Uterus (tissue), 4 donors: ENCODE measurements around the gene MBP. TPM values are rescaled to one million over a fixed set of nuclear protein-coding genes. Genes with fewer than 3 reads are reported as not detected.

ENCODE experiments used
- DNase-seq, 2 donors: peaks; one replicate each; pipeline ENCODE4 v3.0.0-alpha.2; 2019 to 2020
- H3K27ac ChIP-seq, 2 donors: fragments of 200-600 bp; sonication (generic); 1 replicate in 1 of 2; 2 replicates in 1 of 2; pipeline ENCODE4 v1.5.1; 2016 to 2018
- H3K27me3 ChIP-seq, 2 donors: fragments of 200-600 bp; sonication (generic); one replicate each; pipeline ENCODE4 v1.5.1; 2018 to 2019; ENCODE audit warnings: control low read depth in 1 of 2
- H3K36me3 ChIP-seq, 2 donors: fragments of 200-600 bp; sonication (generic); one replicate each; pipeline ENCODE4 v1.5.1; 2019; ENCODE audit warnings: control low read depth in 1 of 2
- H3K4me1 ChIP-seq, 2 donors: fragments of 200-600 bp; sonication (generic); one replicate each; pipeline ENCODE4 v1.5.1; 2018 to 2019; ENCODE audit warnings: control low read depth in 1 of 2
- H3K4me3 ChIP-seq, 2 donors: fragments of 200-600 bp; sonication (generic); 1 replicate in 1 of 2; 2 replicates in 1 of 2; pipeline ENCODE4 v1.5.1; 2018 to 2019; ENCODE audit warnings: mild to moderate bottlenecking in 1 of 2
- H3K9me3 ChIP-seq, 2 donors: fragments of 200-600 bp; sonication (generic); one replicate each; pipeline ENCODE4 v1.5.1; 2019; ENCODE audit warnings: control low read depth in 1 of 2
- POLR2A ChIP-seq, 2 donors: fragments of 450-650 bp; IDR thresholded peaks; one replicate each; pipeline ENCODE4 v1.6.1; 2016; ENCODE audit warnings: antibody characterized with exemption in 2 of 2, mild to moderate bottlenecking in 1 of 2, moderate library complexity in 1 of 2
- intact Hi-C: fragments of 100-400 bp; cut with DNase I; formaldehyde crosslinking; loops from one replicate; pipeline ENCODE4 v1.15.1; 2023; ENCODE audit warnings: low total_unique reads
- total RNA-seq, 4 donors: library from RNA; depleted of rRNA in 3 of 4; stranded (reverse); fragments of >200 nt in 3 of 4; gene quantifications; one replicate each; pipeline versions ENCODE4 v1.1.0 to v1.2.4, GENCODE V29; 2014 to 2023
- TF ChIP-seq, protein P1 (sequence below), 4 experiments: fragments of 200-600 bp in 2 of 4; fragments of 450-650 bp in 2 of 4; sonication (generic) in 2 of 4; IDR thresholded peaks; one replicate each; pipeline ENCODE4 v1.5.1; 2016 to 2019; ENCODE audit warnings: antibody characterized with exemption in 4 of 4, mild to moderate bottlenecking in 2 of 4, moderate library complexity in 1 of 4
- donor health status: DM: yes; HTN: yes; CAD: no.

Gene MBP
- total RNA-seq, 4 donors from 2014 or later = 12.1 to 52.2 (median 19.8) TPM

DNA sequence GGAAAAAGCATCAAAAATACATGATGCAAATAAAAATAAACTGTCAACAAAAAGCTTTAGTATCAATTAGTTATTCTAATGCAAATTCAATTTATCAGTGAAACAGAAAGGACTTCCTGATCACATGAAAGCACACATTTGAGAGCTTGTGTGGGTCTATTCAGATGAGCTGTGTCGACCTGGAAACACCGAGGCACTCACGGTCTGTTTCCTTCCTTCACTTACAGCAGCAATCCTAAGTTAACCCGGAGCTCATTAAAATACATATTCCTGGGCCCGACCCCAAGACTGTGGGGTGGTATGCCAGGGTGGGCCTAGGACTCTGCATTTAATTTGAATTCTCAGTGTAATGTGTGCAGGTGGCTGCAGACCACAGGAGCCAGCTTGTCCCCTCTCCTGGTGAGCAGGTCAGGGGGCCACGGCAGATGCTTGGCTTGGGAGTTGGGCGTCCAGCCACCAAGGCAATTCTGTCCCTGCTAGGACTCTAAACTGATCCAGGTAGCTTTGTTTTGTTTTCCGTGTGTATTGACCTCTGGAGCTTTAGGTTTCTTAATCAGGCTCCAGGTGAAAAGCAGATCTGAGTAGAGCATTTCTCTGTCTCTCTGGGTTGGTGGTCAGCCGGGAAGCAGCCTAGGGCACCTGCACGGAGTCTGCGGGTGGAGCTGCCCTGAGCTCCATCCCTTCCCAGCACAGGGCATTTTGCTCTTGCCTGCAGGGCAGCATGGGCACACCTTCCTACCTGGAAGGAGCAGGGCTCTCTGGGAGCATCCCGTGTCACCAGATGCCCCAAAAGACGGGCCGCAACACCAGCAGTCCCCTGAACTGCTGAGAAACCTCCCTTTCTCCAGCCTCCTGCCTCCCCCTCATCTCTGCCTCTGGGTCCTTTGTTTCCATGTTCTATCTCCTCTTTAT lies 9.0 kb downstream of the MBP start:
- H3K27ac ChIP-seq = no peak overlapping the region
- no peaks in the 10 kb centered on the region for H3K27me3 ChIP-seq
- H3K4me3 ChIP-seq = no peak overlapping the region
- H3K9me3 ChIP-seq = no peaks in the 10 kb centered on the region
- DNase-seq = no peak
- H3K4me1 ChIP-seq = peaks cover 0 to 2% of the 10 kb centered on the region in 2 donors
- TF ChIP-seq POLR2A (IDR thresholded peaks at IDR 0.05) = no peak
- TF ChIP-seq, protein P1, sequence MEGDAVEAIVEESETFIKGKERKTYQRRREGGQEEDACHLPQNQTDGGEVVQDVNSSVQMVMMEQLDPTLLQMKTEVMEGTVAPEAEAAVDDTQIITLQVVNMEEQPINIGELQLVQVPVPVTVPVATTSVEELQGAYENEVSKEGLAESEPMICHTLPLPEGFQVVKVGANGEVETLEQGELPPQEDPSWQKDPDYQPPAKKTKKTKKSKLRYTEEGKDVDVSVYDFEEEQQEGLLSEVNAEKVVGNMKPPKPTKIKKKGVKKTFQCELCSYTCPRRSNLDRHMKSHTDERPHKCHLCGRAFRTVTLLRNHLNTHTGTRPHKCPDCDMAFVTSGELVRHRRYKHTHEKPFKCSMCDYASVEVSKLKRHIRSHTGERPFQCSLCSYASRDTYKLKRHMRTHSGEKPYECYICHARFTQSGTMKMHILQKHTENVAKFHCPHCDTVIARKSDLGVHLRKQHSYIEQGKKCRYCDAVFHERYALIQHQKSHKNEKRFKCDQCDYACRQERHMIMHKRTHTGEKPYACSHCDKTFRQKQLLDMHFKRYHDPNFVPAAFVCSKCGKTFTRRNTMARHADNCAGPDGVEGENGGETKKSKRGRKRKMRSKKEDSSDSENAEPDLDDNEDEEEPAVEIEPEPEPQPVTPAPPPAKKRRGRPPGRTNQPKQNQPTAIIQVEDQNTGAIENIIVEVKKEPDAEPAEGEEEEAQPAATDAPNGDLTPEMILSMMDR (IDR thresholded peaks at IDR 0.05) = no peak
- intact Hi-C loops = no loop called here
- no peaks in the 10 kb centered on the region for H3K36me3 ChIP-seq

DNA sequence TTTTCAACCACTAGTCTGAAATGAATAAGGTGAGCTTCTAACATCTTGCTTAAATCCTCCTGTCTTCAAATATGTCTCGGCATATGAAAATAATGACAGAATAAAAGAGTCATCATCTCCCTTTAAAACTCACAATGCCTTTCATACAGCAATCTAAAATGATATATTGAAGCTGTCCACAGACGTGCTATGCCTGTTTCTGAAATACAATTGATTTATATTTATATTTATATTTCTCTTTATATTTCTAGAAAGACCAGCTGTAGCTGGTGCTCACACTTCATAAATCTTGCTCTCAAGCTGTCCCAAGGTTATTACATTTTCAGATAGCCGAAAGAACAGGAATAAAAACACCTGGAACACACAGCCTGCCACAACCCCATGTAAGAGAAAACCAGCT lies 11.1 kb downstream of the MBP start:
- Histone ChIP-seq H3K27ac (peak overlapping the region in 1 of 2 donors; percentile 53), H3K9me3 (no peaks in the 10 kb centered on the region), H3K27me3 (no peaks in the 10 kb centered on the region), H3K4me1 (no peaks in the 10 kb centered on the region), H3K4me3 (no peak overlapping the region), H3K36me3 (no peaks in the 10 kb centered on the region)
- peak in 1 of 2 donors; percentile 11 for DNase-seq
- intact Hi-C loops = no loop called here
- TF ChIP-seq POLR2A (IDR thresholded peaks at IDR 0.05) = no peak
- TF ChIP-seq, protein P1 (IDR thresholded peaks at IDR 0.05) = no peak

DNA sequence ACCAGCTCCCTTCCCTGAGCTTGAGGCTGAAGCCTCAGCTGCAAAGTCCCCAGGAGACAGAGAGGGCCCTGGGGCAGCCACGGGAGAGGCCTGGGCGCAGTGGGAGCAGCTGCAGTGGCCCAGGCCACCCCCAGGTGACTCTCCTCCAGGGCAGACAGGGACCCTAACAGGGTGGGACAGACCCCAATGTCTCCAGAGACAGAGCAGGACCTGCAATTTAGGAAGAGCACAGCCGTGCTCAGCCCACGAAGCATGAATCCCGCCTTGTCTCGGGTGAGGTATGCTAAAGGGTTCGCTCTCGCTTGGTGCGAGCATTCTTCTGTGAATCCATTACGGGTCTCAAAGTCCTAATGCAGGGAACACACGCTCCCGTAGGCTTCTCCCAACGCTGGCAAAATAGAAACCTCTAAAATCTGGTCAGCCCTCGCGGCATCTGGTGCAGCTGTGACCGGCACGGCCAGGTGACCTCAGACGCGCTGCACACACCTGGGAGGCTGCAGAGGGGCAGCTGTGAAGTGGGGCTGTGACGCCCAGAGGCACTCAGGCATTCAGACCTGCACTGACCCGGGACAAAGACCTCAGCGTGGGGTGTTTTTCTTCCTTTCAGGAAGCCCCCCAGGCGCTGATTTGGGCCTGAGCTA lies 12.6 kb downstream of the MBP start:
- no peak for TF ChIP-seq POLR2A (IDR thresholded peaks at IDR 0.05)
- TF ChIP-seq, protein P1 (IDR thresholded peaks at IDR 0.05) = no peak
- Histone ChIP-seq H3K27ac (no peak overlapping the region), H3K4me3 (no peak overlapping the region), H3K4me1 (no peaks in the 10 kb centered on the region), H3K36me3 (no peaks in the 10 kb centered on the region), H3K27me3 (no peaks in the 10 kb centered on the region), H3K9me3 (no peaks in the 10 kb centered on the region)
- intact Hi-C loops = no loop called here
- DNase-seq = peak in 1 of 2 donors; percentile 8

DNA sequence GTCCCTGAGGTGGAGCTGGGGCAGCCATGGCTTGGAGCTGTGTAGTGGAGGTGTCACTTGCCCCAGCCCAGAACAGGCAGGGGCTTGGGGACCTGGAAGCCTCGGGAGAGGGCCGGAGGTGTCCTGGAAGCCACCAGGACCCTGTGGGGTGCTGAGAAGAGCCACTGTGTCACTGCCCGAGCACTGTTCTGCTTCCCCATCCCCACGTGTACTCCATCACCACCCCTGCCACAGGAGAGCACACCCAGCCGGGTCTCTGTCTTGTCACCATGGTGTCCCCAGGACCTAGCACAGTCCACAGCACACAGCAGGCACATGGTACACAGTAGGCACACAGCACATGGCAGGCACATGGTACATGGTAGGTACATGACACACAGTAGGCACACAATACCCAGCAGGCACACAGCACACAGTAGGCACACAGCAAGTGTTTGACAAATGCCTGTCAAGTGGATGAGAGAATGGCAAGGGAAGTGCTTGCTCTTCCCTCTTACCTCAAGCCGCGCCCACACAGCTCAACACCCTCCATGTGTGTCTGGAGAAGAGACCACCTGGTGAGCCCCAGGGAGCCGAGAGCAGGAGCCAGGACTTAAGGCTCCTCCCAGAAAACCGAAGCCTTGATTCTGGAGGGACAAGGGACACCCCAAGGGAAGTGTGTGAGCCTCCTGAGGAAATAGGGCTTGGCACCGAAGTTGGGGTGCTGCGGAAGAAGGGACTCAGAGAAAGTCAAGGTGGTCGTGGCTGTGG lies 13.3 kb downstream of the MBP start:
- no peaks in the 10 kb centered on the region for H3K36me3 ChIP-seq
- peak in 1 of 2 donors; percentile 14 for DNase-seq
- H3K4me3 ChIP-seq = no peak overlapping the region
- no peak for TF ChIP-seq POLR2A (IDR thresholded peaks at IDR 0.05)
- TF ChIP-seq, protein P1 (IDR thresholded peaks at IDR 0.05) = no peak
- no peaks in the 10 kb centered on the region for H3K4me1 ChIP-seq
- H3K27me3 ChIP-seq = no peaks in the 10 kb centered on the region
- intact Hi-C loops = no loop called here
- peak overlapping the region in 1 of 2 donors; percentile 45 for H3K27ac ChIP-seq
- no peaks in the 10 kb centered on the region for H3K9me3 ChIP-seq
